ENCODE results near the gene DGAT2. TPM values are rescaled to one million over a fixed set of nuclear protein-coding genes. Genes with fewer than 3 reads are reported as not detected.

The DGAT2 gene
- total RNA-seq, 1 experiment from 2014 or later = 75.8 TPM

DNA sequence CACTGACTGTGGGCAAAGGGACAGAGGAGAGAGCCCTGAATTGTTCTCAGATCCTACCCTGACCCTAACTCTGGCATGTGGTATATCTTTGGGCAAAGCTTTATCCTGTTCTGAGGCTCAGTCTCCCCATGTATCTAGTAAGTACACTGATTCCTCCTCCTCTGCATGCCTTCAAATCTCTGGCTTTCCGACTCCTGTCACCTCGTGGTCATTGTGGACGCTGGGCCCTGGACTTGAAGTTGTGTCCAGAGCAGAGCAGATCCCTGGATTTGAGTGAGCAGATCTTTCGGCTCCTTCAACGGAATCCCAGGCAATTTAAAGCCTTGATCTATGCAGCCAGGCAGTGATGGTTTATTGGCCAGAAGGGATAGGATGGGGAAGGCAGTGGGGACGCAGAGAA lies 47.9 kb upstream of the DGAT2 start:
- intact Hi-C loops (cut with micrococcal nuclease; ENCODE audit: unreplicated experiment) = no loop called here
- Mint-ChIP-seq H3K36me3 (ENCODE audit: insufficient read depth, unreplicated experiment) (no peaks in the 10 kb centered on the region), H3K9me3 (ENCODE audit: unreplicated experiment) (no peaks in the 10 kb centered on the region), H3K4me1 (ENCODE audit: low read depth, unreplicated experiment) (peaks cover 18% of the 10 kb centered on the region), H3K27ac (ENCODE audit: unreplicated experiment) (peak overlapping the region; percentile 9), H3K27me3 (ENCODE audit: insufficient read depth, unreplicated experiment) (no peaks in the 10 kb centered on the region), H3K4me3 (ENCODE audit: unreplicated experiment) (no peak overlapping the region)
- Histone ChIP-seq H3K9me3 (no peaks in the 10 kb centered on the region), H3K4me3 (ENCODE audit: low read depth, low read length) (no peak overlapping the region), H3K4me1 (peaks cover 29% of the 10 kb centered on the region), H3K27me3 (replicated peaks; ENCODE audit: control insufficient read depth, insufficient read depth, low read length) (no peaks in the 10 kb centered on the region), H3K36me3 (ENCODE audit: control insufficient read depth, insufficient read depth, low read length) (no peaks in the 10 kb centered on the region)
- no TSS peak for BruUV-seq (replicated peaks)
- ChIA-PET CTCF (interaction anchor here (1.9 kb wide), 2 partner anchors 23 to 48 kb away, joined by 5 to 6 read pairs; partner anchors contain the start of gene DGAT2), POLR2A (no interaction called here)
- TF ChIP-seq, protein P1, sequence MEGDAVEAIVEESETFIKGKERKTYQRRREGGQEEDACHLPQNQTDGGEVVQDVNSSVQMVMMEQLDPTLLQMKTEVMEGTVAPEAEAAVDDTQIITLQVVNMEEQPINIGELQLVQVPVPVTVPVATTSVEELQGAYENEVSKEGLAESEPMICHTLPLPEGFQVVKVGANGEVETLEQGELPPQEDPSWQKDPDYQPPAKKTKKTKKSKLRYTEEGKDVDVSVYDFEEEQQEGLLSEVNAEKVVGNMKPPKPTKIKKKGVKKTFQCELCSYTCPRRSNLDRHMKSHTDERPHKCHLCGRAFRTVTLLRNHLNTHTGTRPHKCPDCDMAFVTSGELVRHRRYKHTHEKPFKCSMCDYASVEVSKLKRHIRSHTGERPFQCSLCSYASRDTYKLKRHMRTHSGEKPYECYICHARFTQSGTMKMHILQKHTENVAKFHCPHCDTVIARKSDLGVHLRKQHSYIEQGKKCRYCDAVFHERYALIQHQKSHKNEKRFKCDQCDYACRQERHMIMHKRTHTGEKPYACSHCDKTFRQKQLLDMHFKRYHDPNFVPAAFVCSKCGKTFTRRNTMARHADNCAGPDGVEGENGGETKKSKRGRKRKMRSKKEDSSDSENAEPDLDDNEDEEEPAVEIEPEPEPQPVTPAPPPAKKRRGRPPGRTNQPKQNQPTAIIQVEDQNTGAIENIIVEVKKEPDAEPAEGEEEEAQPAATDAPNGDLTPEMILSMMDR (IDR thresholded peaks at IDR 0.05; ENCODE audit: insufficient read depth in 1 of 2, low read depth in 1 of 2, low read length in 1 of 2, severe bottlenecking in 1 of 2, unreplicated experiment in 1 of 2) = no peak
- DNase-seq = peak in 1 of 2 experiments; percentile 16

GRCh38 chr11:75721852-75722668 lies 46.5 kb upstream of the DGAT2 start:
- Histone ChIP-seq H3K27me3 (replicated peaks; ENCODE audit: control insufficient read depth, insufficient read depth, low read length) (no peaks in the 10 kb centered on the region), H3K9me3 (no peaks in the 10 kb centered on the region), H3K4me3 (ENCODE audit: low read depth, low read length) (no peak overlapping the region), H3K4me1 (peaks cover 29% of the 10 kb centered on the region), H3K36me3 (ENCODE audit: control insufficient read depth, insufficient read depth, low read length) (no peaks in the 10 kb centered on the region)
- Mint-ChIP-seq H3K27ac (ENCODE audit: unreplicated experiment) (peak overlapping the region; percentile 45), H3K4me1 (ENCODE audit: low read depth, unreplicated experiment) (peaks cover 13% of the 10 kb centered on the region), H3K36me3 (ENCODE audit: insufficient read depth, unreplicated experiment) (no peaks in the 10 kb centered on the region), H3K27me3 (ENCODE audit: insufficient read depth, unreplicated experiment) (no peaks in the 10 kb centered on the region), H3K9me3 (ENCODE audit: unreplicated experiment) (no peaks in the 10 kb centered on the region), H3K4me3 (ENCODE audit: unreplicated experiment) (no peak overlapping the region)
- intact Hi-C loops (cut with micrococcal nuclease; ENCODE audit: unreplicated experiment) = loop anchor here (2.0 kb wide), 2 partner anchors 125 to 147 kb away; no protein-coding TSS in a partner anchor
- DNase-seq = peak in 1 of 2 experiments; percentile 60
- CTCF ChIA-PET = interaction anchor here (0.6 to 2.1 kb wide), 10 partner anchors 8 to 353 kb away, joined by 3 to 10 read pairs (median 4); partner anchors contain the start of gene DGAT2
- TF ChIP-seq, protein P1 (IDR thresholded peaks at IDR 0.05; ENCODE audit: insufficient read depth in 1 of 2, low read depth in 1 of 2, low read length in 1 of 2, severe bottlenecking in 1 of 2, unreplicated experiment in 1 of 2) = no peak
- POLR2A ChIA-PET = no interaction called here
- no TSS peak for BruUV-seq (replicated peaks)

- ChIA-PET CTCF (interaction anchor here (0.9 to 2.1 kb wide), 10 partner anchors 8 to 139 kb away, joined by 3 to 10 read pairs (median 4); partner anchors contain the start of gene DGAT2), POLR2A (no interaction called here)
- H3K36me3 Mint-ChIP-seq (ENCODE audit: insufficient read depth, unreplicated experiment) = no peaks in the 10 kb centered on the region
- DNase-seq = peak in 1 of 2 experiments; percentile 39
- no peak overlapping the region for H3K4me3 Mint-ChIP-seq (ENCODE audit: unreplicated experiment)
- H3K27ac Mint-ChIP-seq (ENCODE audit: unreplicated experiment) = peak overlapping the region; percentile 45
- H3K27me3 Mint-ChIP-seq (ENCODE audit: insufficient read depth, unreplicated experiment) = no peaks in the 10 kb centered on the region
- TF ChIP-seq, protein P1 (IDR thresholded peaks at IDR 0.05; ENCODE audit: insufficient read depth in 1 of 2, low read depth in 1 of 2, low read length in 1 of 2, severe bottlenecking in 1 of 2, unreplicated experiment in 1 of 2) = no peak
- H3K4me1 Mint-ChIP-seq (ENCODE audit: low read depth, unreplicated experiment) = peaks cover 10% of the 10 kb centered on the region
- no TSS peak for BruUV-seq (replicated peaks)
- intact Hi-C loops (cut with micrococcal nuclease; ENCODE audit: unreplicated experiment) = loop anchor here (1.0 to 2.0 kb wide), 5 partner anchors 41 to 175 kb away; partner anchors contain the start of gene DGAT2
- H3K9me3 Mint-ChIP-seq (ENCODE audit: unreplicated experiment) = no peaks in the 10 kb centered on the region
- H3K36me3 ChIP-seq (ENCODE audit: control insufficient read depth, insufficient read depth, low read length) = no peaks in the 10 kb centered on the region
- peaks cover 29% of the 10 kb centered on the region for H3K4me1 ChIP-seq
- no peaks in the 10 kb centered on the region for H3K27me3 ChIP-seq (replicated peaks; ENCODE audit: control insufficient read depth, insufficient read depth, low read length)
- H3K4me3 ChIP-seq (ENCODE audit: low read depth, low read length) = no peak overlapping the region
- no peaks in the 10 kb centered on the region for H3K9me3 ChIP-seq
Measured at GRCh38 chr11:75722669-75723042, 45.9 kb upstream of the DGAT2 start.

All from Caco-2 (cell line).